ENCODE data around the gene MEX3B. TPM values are rescaled to one million over a fixed set of nuclear protein-coding genes. Genes with fewer than 3 reads are reported as not detected.

Gene MEX3B
- total RNA-seq (2014; rRNA removed; shearing (Covaris generic)) = 5.6 and 8.7 TPM in 2 replicates
- 5.8 and 7.3 TPM in 2 replicates for total RNA-seq (2022)
- Bru-seq, nascent RNA = percentile 44 among the genes with signal in this experiment
- BruChase-seq, experiment 1, labeled RNA remaining after a 6-hour chase = percentile 46 among the genes with signal in this experiment
- percentile 67 among the genes with signal in this experiment for BruChase-seq, experiment 2, labeled RNA remaining after a 2-hour chase
- long read RNA-seq, full-length matches to known transcripts = 2 of 2 reads
- long read RNA-seq, partial matches to known transcripts = 0 of 2 reads
- long read RNA-seq, other reads (novel, unspliced or antisense) = 0 of 2 reads

GRCh38 chr15:82045892-82046665, at the start of gene MEX3B:
Gene MEX3B, minus strand, starts transcription at chr15:82046018. Its CDS starts 313 bp downstream, at chr15:82045705.
- Histone ChIP-seq H2AFZ (ENCODE audit: low read length) (peak within 1 kb of the TSS; percentile 92), H3K4me3 (ENCODE audit: low read depth, low read length, poor library complexity, severe bottlenecking) (peak within 1 kb of the TSS; percentile 95), H4K20me1 (ENCODE audit: insufficient read depth, low read length) (no peaks in the 10 kb centered on the region), H3K36me3 (ENCODE audit: insufficient read depth, low read length) (no peaks in the 10 kb centered on the region), H3K9me3 (ENCODE audit: low read length) (no peaks in the 10 kb centered on the region), H3K79me2 (ENCODE audit: insufficient read depth, low read depth, low read length) (no peaks in the 10 kb centered on the region), H3K9me2 (ENCODE audit: insufficient read depth, low read length) (no peaks in the 10 kb centered on the region), H3K4me1 (ENCODE audit: insufficient read depth, low read length, poor library complexity, severe bottlenecking) (peaks cover 8% of the 10 kb centered on the region), H3K27ac (ENCODE audit: low read depth, low read length, poor library complexity, severe bottlenecking) (peak within 1 kb of the TSS; percentile 85), H3K4me2 (ENCODE audit: low read length) (peak within 1 kb of the TSS; percentile 99)
- TF ChIP-seq EZH2phosphoT487 (IDR thresholded peaks at IDR 0.05; ENCODE audit: borderline replicate concordance, low read depth, low read length) = no peak
- TF ChIP-seq CTCF (conservative IDR thresholded peaks at IDR 0.05; ENCODE audit: low read length) = no peak
- intact Hi-C loops (cut with micrococcal nuclease; ENCODE audit: unreplicated experiment) = loop anchor here (2.0 to 10.0 kb wide), 8 partner anchors 109 to 1161 kb away; partner anchors contain the start of genes HDGFL3 and TLNRD1
- no TSS peak for BruUV-seq (replicated peaks)
- ChIA-PET CTCF (ENCODE audit: unreplicated experiment) (interaction anchor here (0.7 kb wide), 1 partner anchor 561 kb away, joined by 3 read pairs; no protein-coding TSS in a partner anchor), POLR2A (interaction anchor here (0.5 to 1.1 kb wide), 9 partner anchors 11 to 513 kb away, joined by 3 to 16 read pairs (median 4); no protein-coding TSS in a partner anchor)
- DNase-seq (ENCODE audit: low spot score) = peak; percentile 97

GRCh38 chr15:82093774-82094211, 48.0 kb upstream of the MEX3B start:
- intact Hi-C loops (cut with micrococcal nuclease; ENCODE audit: unreplicated experiment) = no loop called here
- Histone ChIP-seq H3K4me2 (ENCODE audit: low read length) (no peak overlapping the region), H3K9me3 (ENCODE audit: low read length) (no peaks in the 10 kb centered on the region), H3K4me3 (ENCODE audit: low read depth, low read length, poor library complexity, severe bottlenecking) (no peak overlapping the region), H2AFZ (ENCODE audit: low read length) (no peak overlapping the region), H3K4me1 (ENCODE audit: insufficient read depth, low read length, poor library complexity, severe bottlenecking) (no peaks in the 10 kb centered on the region), H3K79me2 (ENCODE audit: insufficient read depth, low read depth, low read length) (no peaks in the 10 kb centered on the region), H3K27ac (ENCODE audit: low read depth, low read length, poor library complexity, severe bottlenecking) (no peak overlapping the region), H4K20me1 (ENCODE audit: insufficient read depth, low read length) (no peaks in the 10 kb centered on the region), H3K36me3 (ENCODE audit: insufficient read depth, low read length) (no peaks in the 10 kb centered on the region), H3K9me2 (ENCODE audit: insufficient read depth, low read length) (no peaks in the 10 kb centered on the region)
- ChIA-PET CTCF (ENCODE audit: unreplicated experiment) (no interaction called here), POLR2A (no interaction called here)
- TF ChIP-seq CTCF (conservative IDR thresholded peaks at IDR 0.05; ENCODE audit: low read length) (no peak), EZH2phosphoT487 (IDR thresholded peaks at IDR 0.05; ENCODE audit: borderline replicate concordance, low read depth, low read length) (no peak)
- no peak for DNase-seq (ENCODE audit: low spot score)
- no TSS peak for BruUV-seq (replicated peaks)
